ENCODE results near the gene ITM2A.

DNA sequence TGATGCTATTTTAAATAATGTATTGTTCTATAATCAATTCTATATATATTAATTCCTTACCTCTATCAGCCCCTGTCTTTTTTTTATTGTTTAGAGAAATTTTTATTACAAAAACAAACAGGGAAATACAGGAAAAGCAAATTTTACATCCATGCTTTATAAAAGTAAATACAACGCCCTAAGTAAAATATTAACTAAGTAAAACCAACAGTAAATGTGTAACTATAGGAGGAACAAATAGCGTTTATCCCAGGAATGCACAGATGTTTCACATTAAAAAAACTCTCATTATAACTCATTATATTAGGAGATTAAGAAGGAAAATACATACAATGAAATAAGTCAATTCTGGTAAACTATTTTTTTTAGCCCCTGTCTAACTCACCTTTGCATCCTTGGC is 8.2 kb upstream of the ITM2A start:
- TF ChIP-seq, protein P1, sequence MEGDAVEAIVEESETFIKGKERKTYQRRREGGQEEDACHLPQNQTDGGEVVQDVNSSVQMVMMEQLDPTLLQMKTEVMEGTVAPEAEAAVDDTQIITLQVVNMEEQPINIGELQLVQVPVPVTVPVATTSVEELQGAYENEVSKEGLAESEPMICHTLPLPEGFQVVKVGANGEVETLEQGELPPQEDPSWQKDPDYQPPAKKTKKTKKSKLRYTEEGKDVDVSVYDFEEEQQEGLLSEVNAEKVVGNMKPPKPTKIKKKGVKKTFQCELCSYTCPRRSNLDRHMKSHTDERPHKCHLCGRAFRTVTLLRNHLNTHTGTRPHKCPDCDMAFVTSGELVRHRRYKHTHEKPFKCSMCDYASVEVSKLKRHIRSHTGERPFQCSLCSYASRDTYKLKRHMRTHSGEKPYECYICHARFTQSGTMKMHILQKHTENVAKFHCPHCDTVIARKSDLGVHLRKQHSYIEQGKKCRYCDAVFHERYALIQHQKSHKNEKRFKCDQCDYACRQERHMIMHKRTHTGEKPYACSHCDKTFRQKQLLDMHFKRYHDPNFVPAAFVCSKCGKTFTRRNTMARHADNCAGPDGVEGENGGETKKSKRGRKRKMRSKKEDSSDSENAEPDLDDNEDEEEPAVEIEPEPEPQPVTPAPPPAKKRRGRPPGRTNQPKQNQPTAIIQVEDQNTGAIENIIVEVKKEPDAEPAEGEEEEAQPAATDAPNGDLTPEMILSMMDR (conservative IDR thresholded peaks at IDR 0.05; ENCODE audit: low read depth, low read length), result no peak
- no peak for TF ChIP-seq EZH2 (IDR thresholded peaks at IDR 0.05; ENCODE audit: borderline replicate concordance, low read depth, low read length, poor library complexity, severe bottlenecking)
